ENCODE data around the gene CECR2. TPM values are rescaled to one million over a fixed set of nuclear protein-coding genes. Genes with fewer than 3 reads are reported as not detected.

Gene CECR2
- total and polyA plus RNA-seq, 5 donors from 2014 or later: not detected

- DNase-seq (no peak), ATAC-seq (ENCODE audit: low read depth in 2 of 2) (no peak)
- no peak overlapping the region for H3K27ac Mint-ChIP-seq
- Histone ChIP-seq H3K4me3 (ENCODE audit: low read depth, low read length) (no peak overlapping the region), H3K27me3 (ENCODE audit: control insufficient read depth, insufficient read depth, low read length) (no peaks in the 10 kb centered on the region), H3K36me3 (ENCODE audit: control insufficient read depth, insufficient read depth, low read length) (no peaks in the 10 kb centered on the region), H3K4me1 (ENCODE audit: control insufficient read depth, insufficient read depth, low read length, poor library complexity, severe bottlenecking) (no peaks in the 10 kb centered on the region), H3K9me3 (ENCODE audit: control insufficient read depth in 2 of 2, low read length in 2 of 2) (no peaks in the 10 kb centered on the region), H3K27ac (ENCODE audit: insufficient read depth, low read length, poor library complexity, severe bottlenecking) (no peak overlapping the region)
- no peaks in the 10 kb centered on the region for H3K9me3 Mint-ChIP-seq
- H3K4me1 Mint-ChIP-seq: peaks cover 0 to 3% (median 0%) of the 10 kb centered on the region in 4 donors
- H3K36me3 Mint-ChIP-seq: no peaks in the 10 kb centered on the region
- peaks cover 21% of the 10 kb centered on the region for H3K27me3 Mint-ChIP-seq
- H3K4me3 Mint-ChIP-seq: no peak overlapping the region
Observed at GRCh38 chr22:17472932-17473331, 103.7 kb downstream of the CECR2 start.

GRCh38 chr22:17475318-17476230 lies 106.3 kb downstream of the CECR2 start:
- Histone ChIP-seq H3K27ac (ENCODE audit: insufficient read depth, low read length, poor library complexity, severe bottlenecking) (no peak overlapping the region), H3K4me3 (ENCODE audit: low read depth, low read length) (no peak overlapping the region), H3K27me3 (ENCODE audit: control insufficient read depth, insufficient read depth, low read length) (peaks cover 4% of the 10 kb centered on the region), H3K36me3 (ENCODE audit: control insufficient read depth, insufficient read depth, low read length) (no peaks in the 10 kb centered on the region), H3K9me3 (ENCODE audit: control insufficient read depth in 2 of 2, low read length in 2 of 2) (no peaks in the 10 kb centered on the region), H3K4me1 (ENCODE audit: control insufficient read depth, insufficient read depth, low read length, poor library complexity, severe bottlenecking) (no peaks in the 10 kb centered on the region)
- H3K4me1 Mint-ChIP-seq: peaks cover 0 to 3% (median 0%) of the 10 kb centered on the region in 4 donors
- no peaks in the 10 kb centered on the region for H3K9me3 Mint-ChIP-seq
- DNase-seq (no peak), ATAC-seq (ENCODE audit: low read depth in 2 of 2) (no peak)
- no peaks in the 10 kb centered on the region for H3K36me3 Mint-ChIP-seq
- H3K27ac Mint-ChIP-seq: no peak overlapping the region
- H3K4me3 Mint-ChIP-seq: no peak overlapping the region
- H3K27me3 Mint-ChIP-seq: peaks cover 19% of the 10 kb centered on the region

- H3K4me1 ChIP-seq (ENCODE audit: control insufficient read depth, insufficient read depth, low read length, poor library complexity, severe bottlenecking): no peaks in the 10 kb centered on the region
- peaks cover 0 to 3% (median 0%) of the 10 kb centered on the region in 4 donors for H3K4me1 Mint-ChIP-seq
- no peak for DNase-seq
- H3K27me3 ChIP-seq (ENCODE audit: control insufficient read depth, insufficient read depth, low read length): peaks cover 4% of the 10 kb centered on the region
- H3K4me3 ChIP-seq (ENCODE audit: low read depth, low read length): no peak overlapping the region
- H3K9me3 Mint-ChIP-seq: no peaks in the 10 kb centered on the region
- no peaks in the 10 kb centered on the region for H3K36me3 ChIP-seq (ENCODE audit: control insufficient read depth, insufficient read depth, low read length)
- H3K27me3 Mint-ChIP-seq: peaks cover 16% of the 10 kb centered on the region
- no peaks in the 10 kb centered on the region for H3K9me3 ChIP-seq (ENCODE audit: control insufficient read depth in 2 of 2, low read length in 2 of 2)
- ATAC-seq (ENCODE audit: low read depth in 2 of 2): no peak
- no peak overlapping the region for H3K4me3 Mint-ChIP-seq
- H3K27ac ChIP-seq (ENCODE audit: insufficient read depth, low read length, poor library complexity, severe bottlenecking): no peak overlapping the region
- no peaks in the 10 kb centered on the region for H3K36me3 Mint-ChIP-seq
- no peak overlapping the region for H3K27ac Mint-ChIP-seq
Observed at GRCh38 chr22:17476838-17477237, 107.6 kb downstream of the CECR2 start.

- peaks cover 16% of the 10 kb centered on the region for H3K27me3 Mint-ChIP-seq
- no peaks in the 10 kb centered on the region for H3K4me1 ChIP-seq (ENCODE audit: control insufficient read depth, insufficient read depth, low read length, poor library complexity, severe bottlenecking)
- H3K4me3 ChIP-seq (ENCODE audit: low read depth, low read length): no peak overlapping the region
- peaks cover 4% of the 10 kb centered on the region for H3K27me3 ChIP-seq (ENCODE audit: control insufficient read depth, insufficient read depth, low read length)
- H3K4me3 Mint-ChIP-seq: no peak overlapping the region
- peaks cover 0 to 3% (median 0%) of the 10 kb centered on the region in 4 donors for H3K4me1 Mint-ChIP-seq
- no peak for DNase-seq
- H3K9me3 ChIP-seq (ENCODE audit: control insufficient read depth in 2 of 2, low read length in 2 of 2): no peaks in the 10 kb centered on the region
- H3K36me3 ChIP-seq (ENCODE audit: control insufficient read depth, insufficient read depth, low read length): no peaks in the 10 kb centered on the region
- H3K27ac ChIP-seq (ENCODE audit: insufficient read depth, low read length, poor library complexity, severe bottlenecking): no peak overlapping the region
- no peaks in the 10 kb centered on the region for H3K9me3 Mint-ChIP-seq
- peak in 1 of 2 donors; percentile 25 for ATAC-seq (ENCODE audit: low read depth in 2 of 2)
- no peaks in the 10 kb centered on the region for H3K36me3 Mint-ChIP-seq
- no peak overlapping the region for H3K27ac Mint-ChIP-seq
Observed at GRCh38 chr22:17477391-17477833, 108.2 kb downstream of the CECR2 start.

GRCh38 chr22:17479135-17479534 lies 109.9 kb downstream of the CECR2 start:
- no peaks in the 10 kb centered on the region for H3K36me3 Mint-ChIP-seq
- Histone ChIP-seq H3K27me3 (ENCODE audit: control insufficient read depth, insufficient read depth, low read length) (peaks cover 4% of the 10 kb centered on the region), H3K9me3 (ENCODE audit: control insufficient read depth in 2 of 2, low read length in 2 of 2) (no peaks in the 10 kb centered on the region), H3K4me3 (ENCODE audit: low read depth, low read length) (no peak overlapping the region), H3K27ac (ENCODE audit: insufficient read depth, low read length, poor library complexity, severe bottlenecking) (no peak overlapping the region), H3K4me1 (ENCODE audit: control insufficient read depth, insufficient read depth, low read length, poor library complexity, severe bottlenecking) (no peaks in the 10 kb centered on the region), H3K36me3 (ENCODE audit: control insufficient read depth, insufficient read depth, low read length) (no peaks in the 10 kb centered on the region)
- H3K4me3 Mint-ChIP-seq: no peak overlapping the region
- no peak overlapping the region for H3K27ac Mint-ChIP-seq
- no peaks in the 10 kb centered on the region for H3K9me3 Mint-ChIP-seq
- H3K4me1 Mint-ChIP-seq: peaks cover 0 to 3% (median 0%) of the 10 kb centered on the region in 4 donors
- no peak for DNase-seq
- ATAC-seq (ENCODE audit: low read depth in 2 of 2): no peak
- H3K27me3 Mint-ChIP-seq: peaks cover 16% of the 10 kb centered on the region

GRCh38 chr22:17481424-17481823 lies 112.2 kb downstream of the CECR2 start:
- H3K9me3 Mint-ChIP-seq: no peaks in the 10 kb centered on the region
- no peaks in the 10 kb centered on the region for H3K4me1 ChIP-seq (ENCODE audit: control insufficient read depth, insufficient read depth, low read length, poor library complexity, severe bottlenecking)
- no peaks in the 10 kb centered on the region for H3K9me3 ChIP-seq (ENCODE audit: control insufficient read depth in 2 of 2, low read length in 2 of 2)
- peaks cover 7% of the 10 kb centered on the region for H3K27me3 Mint-ChIP-seq
- no peaks in the 10 kb centered on the region for H3K36me3 ChIP-seq (ENCODE audit: control insufficient read depth, insufficient read depth, low read length)
- H3K27me3 ChIP-seq (ENCODE audit: control insufficient read depth, insufficient read depth, low read length): peaks cover 4% of the 10 kb centered on the region
- no peak overlapping the region for H3K27ac Mint-ChIP-seq
- no peak overlapping the region for H3K4me3 Mint-ChIP-seq
- ATAC-seq (ENCODE audit: low read depth in 2 of 2): no peak
- DNase-seq: no peak
- H3K36me3 Mint-ChIP-seq: no peaks in the 10 kb centered on the region
- no peak overlapping the region for H3K27ac ChIP-seq (ENCODE audit: insufficient read depth, low read length, poor library complexity, severe bottlenecking)
- H3K4me1 Mint-ChIP-seq: peaks cover 0 to 3% (median 0%) of the 10 kb centered on the region in 4 donors
- no peak overlapping the region for H3K4me3 ChIP-seq (ENCODE audit: low read depth, low read length)

GRCh38 chr22:17483688-17484372 lies 114.6 kb downstream of the CECR2 start:
- DNase-seq (no peak), ATAC-seq (ENCODE audit: low read depth in 2 of 2) (no peak)
- Histone ChIP-seq H3K4me1 (ENCODE audit: control insufficient read depth, insufficient read depth, low read length, poor library complexity, severe bottlenecking) (no peaks in the 10 kb centered on the region), H3K36me3 (ENCODE audit: control insufficient read depth, insufficient read depth, low read length) (no peaks in the 10 kb centered on the region), H3K4me3 (ENCODE audit: low read depth, low read length) (no peak overlapping the region), H3K9me3 (ENCODE audit: control insufficient read depth in 2 of 2, low read length in 2 of 2) (no peaks in the 10 kb centered on the region), H3K27me3 (ENCODE audit: control insufficient read depth, insufficient read depth, low read length) (peaks cover 4% of the 10 kb centered on the region), H3K27ac (ENCODE audit: insufficient read depth, low read length, poor library complexity, severe bottlenecking) (no peak overlapping the region)
- no peak overlapping the region for H3K4me3 Mint-ChIP-seq
- H3K9me3 Mint-ChIP-seq: no peaks in the 10 kb centered on the region
- no peaks in the 10 kb centered on the region for H3K27me3 Mint-ChIP-seq
- H3K36me3 Mint-ChIP-seq: no peaks in the 10 kb centered on the region
- no peaks in the 10 kb centered on the region for H3K4me1 Mint-ChIP-seq
- H3K27ac Mint-ChIP-seq: no peak overlapping the region
